Naive thymus-derived CD8-positive, alpha-beta T cell (primary cell): ENCODE measurements around the gene AGAP1. TPM values are rescaled to one million over a fixed set of nuclear protein-coding genes. Genes with fewer than 3 reads are reported as not detected.

Experiments
- ATAC-seq, 2 donors: fragments of 150-1000 bp; cut with Tn5 transposase in 1 of 2; sonication (Bioruptor Pico), chemical (Tn5 transposase) in 1 of 2; 1 replicate in 1 of 2; 2 replicates in 1 of 2; pipeline ENCODE4 v1.10.0; 2021; ENCODE audit warnings: mild to moderate bottlenecking in 2 of 2, moderate library complexity in 2 of 2
- POLR2A ChIA-PET: fragments of 350-600 bp; sonication (Branson Sonifier 250); formaldehyde crosslinking; loops from one replicate; lab custom pipeline; 2021; ENCODE audit warnings: antibody characterized with exemption; lab: Charles Lee
- DNase-seq, 10 donors: peaks; one replicate each; pipeline versions ENCODE4 v3.0.0 to v3.0.0-alpha.2; 2020 to 2022
- H3K27ac Mint-ChIP-seq, 10 donors: one replicate each; pipeline ENCODE4 v1.8.0; 2020 to 2022; ENCODE audit warnings: mild to moderate bottlenecking in 10 of 10, mixed read lengths in 10 of 10, moderate library complexity in 4 of 10, inconsistent platforms in 1 of 10
- H3K27me3 Mint-ChIP-seq, 5 donors: one replicate each; pipeline ENCODE4 v1.8.0; 2021 to 2022; ENCODE audit warnings: mixed read lengths in 5 of 5
- H3K36me3 Mint-ChIP-seq, 3 donors: one replicate each; pipeline ENCODE4 v1.8.0; 2020 to 2022; ENCODE audit warnings: mixed read lengths in 3 of 3, mild to moderate bottlenecking in 2 of 3, inconsistent platforms in 1 of 3
- H3K4me1 Mint-ChIP-seq, 4 donors: one replicate each; pipeline ENCODE4 v1.8.0; 2021 to 2022; ENCODE audit warnings: mixed read lengths in 4 of 4
- H3K4me3 Mint-ChIP-seq, 10 donors: one replicate each; pipeline ENCODE4 v1.8.0; 2020 to 2022; ENCODE audit warnings: mild to moderate bottlenecking in 10 of 10, mixed read lengths in 10 of 10, moderate library complexity in 6 of 10, inconsistent platforms in 1 of 10
- H3K9me3 Mint-ChIP-seq, 9 donors: one replicate each; pipeline ENCODE4 v1.8.0; 2020 to 2022; ENCODE audit warnings: mixed read lengths in 9 of 9, mild to moderate bottlenecking in 3 of 9, inconsistent platforms in 1 of 9, moderate library complexity in 1 of 9
- polyA plus RNA-seq, 3 donors: library from polyadenylated mRNA; unstranded; fragments of 300-500 nt; fragmentation: Illumina TruSeq; gene quantifications; one replicate each; pipeline ENCODE4 v1.2.3, GENCODE V29; 2021
- total RNA-seq, 8 experiments: library from RNA in 2 of 8; stranded (reverse) in 2 of 8; gene quantifications; one replicate each; pipeline ENCODE4 v1.2.3 and lab custom pipeline; 2021 to 2026

AGAP1 gene
- total and polyA plus RNA-seq, 5 experiments from 2014 or later: 0.03 to 0.52 (median 0.29) TPM; not detected in 1

GRCh38 chr2:235968616-235969324 lies 474.9 kb downstream of the AGAP1 start:
- DNase-seq (no peak), ATAC-seq (no peak)
- Mint-ChIP-seq H3K36me3 (no peaks in the 10 kb centered on the region), H3K4me3 (no peak overlapping the region), H3K27ac (no peak overlapping the region), H3K27me3 (peaks cover 0 to 11% (median 2%) of the 10 kb centered on the region in 5 donors), H3K9me3 (peaks cover 0 to 3% (median 0%) of the 10 kb centered on the region in 9 donors), H3K4me1 (no peaks in the 10 kb centered on the region)
- POLR2A ChIA-PET: no interaction called here

DNA sequence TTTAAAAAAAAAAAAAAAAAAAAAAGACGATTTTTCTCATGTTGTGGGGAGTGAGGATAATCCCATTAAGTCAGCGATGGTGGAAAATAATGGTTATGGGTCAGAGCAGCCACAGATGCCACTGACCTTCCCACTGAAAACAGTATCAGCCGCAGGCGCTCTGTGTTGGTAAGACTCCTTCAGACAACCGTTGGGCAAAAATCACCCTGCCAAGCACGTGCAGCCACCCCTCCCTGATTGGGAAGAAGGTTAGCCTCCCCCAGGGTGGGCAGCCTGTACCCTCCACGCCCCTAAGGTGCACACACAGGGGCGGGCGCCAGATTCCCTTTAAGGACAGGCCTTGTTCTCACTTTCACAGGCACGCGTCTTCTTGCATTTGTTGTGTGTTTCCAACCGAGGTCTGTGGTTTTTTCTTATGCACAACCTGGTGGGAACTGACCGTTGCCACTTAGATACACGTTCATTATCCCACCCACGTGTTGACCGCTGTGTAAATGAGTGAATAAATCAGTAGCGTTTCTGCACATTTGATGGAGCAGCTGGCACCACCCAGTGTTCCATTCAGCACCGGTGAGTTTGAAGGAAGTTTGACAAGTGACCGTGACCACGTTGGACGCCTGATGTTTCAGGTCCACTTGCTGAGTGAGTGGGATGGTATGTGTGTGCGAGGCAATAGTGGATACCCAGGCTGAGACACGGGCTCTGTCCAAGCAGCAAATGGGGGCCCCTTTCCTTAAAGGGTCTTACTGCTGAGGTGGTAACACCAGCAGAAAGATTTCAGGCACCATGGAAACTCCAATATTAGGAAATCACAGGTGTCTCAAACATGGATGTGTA lies 476.6 kb downstream of the AGAP1 start:
- Mint-ChIP-seq H3K9me3 (peaks cover 0 to 3% (median 0%) of the 10 kb centered on the region in 9 donors), H3K4me1 (no peaks in the 10 kb centered on the region), H3K36me3 (no peaks in the 10 kb centered on the region), H3K27me3 (peaks cover 0 to 8% (median 0%) of the 10 kb centered on the region in 5 donors), H3K27ac (no peak overlapping the region), H3K4me3 (no peak overlapping the region)
- POLR2A ChIA-PET: no interaction called here
- DNase-seq (no peak), ATAC-seq (no peak)

- ATAC-seq (no peak), DNase-seq (no peak)
- no peaks in the 10 kb centered on the region for H3K4me1 Mint-ChIP-seq
- no peaks in the 10 kb centered on the region for H3K36me3 Mint-ChIP-seq
- H3K9me3 Mint-ChIP-seq: peaks cover 0 to 3% (median 0%) of the 10 kb centered on the region in 9 donors
- POLR2A ChIA-PET: no interaction called here
- H3K4me3 Mint-ChIP-seq: no peak overlapping the region
- no peak overlapping the region for H3K27ac Mint-ChIP-seq
- H3K27me3 Mint-ChIP-seq: peaks cover 0 to 9% (median 3%) of the 10 kb centered on the region in 5 donors
These were observed 482.7 kb downstream of the AGAP1 start for GRCh38 chr2:235976516-235976915.

DNA sequence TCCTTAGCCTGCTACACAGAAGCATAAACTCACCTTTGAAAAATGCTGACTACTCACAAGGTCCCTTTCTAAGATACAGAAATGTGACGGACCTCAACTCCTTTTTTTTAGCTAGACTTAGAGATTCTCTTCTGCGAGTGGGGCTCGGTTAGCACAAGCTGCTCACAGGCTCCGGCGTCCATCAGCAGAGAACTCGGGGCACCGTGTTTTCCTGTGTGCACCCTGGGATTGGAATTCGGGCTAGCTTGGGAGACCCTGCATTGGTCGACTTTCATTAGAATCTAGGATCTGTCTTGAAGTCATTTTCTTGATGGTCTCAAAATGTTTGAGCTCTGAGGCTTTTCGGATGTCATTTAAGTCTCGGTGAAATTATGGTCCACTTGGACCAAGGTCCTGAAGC lies 483.1 kb downstream of the AGAP1 start:
- Mint-ChIP-seq H3K4me3 (no peak overlapping the region), H3K4me1 (no peaks in the 10 kb centered on the region), H3K36me3 (no peaks in the 10 kb centered on the region), H3K27ac (no peak overlapping the region), H3K9me3 (peaks cover 0 to 3% (median 0%) of the 10 kb centered on the region in 9 donors), H3K27me3 (peaks cover 0 to 9% (median 3%) of the 10 kb centered on the region in 5 donors)
- DNase-seq (no peak), ATAC-seq (no peak)
- POLR2A ChIA-PET: no interaction called here

- peaks cover 0 to 3% (median 0%) of the 10 kb centered on the region in 9 donors for H3K9me3 Mint-ChIP-seq
- H3K4me3 Mint-ChIP-seq: no peak overlapping the region
- POLR2A ChIA-PET: no interaction called here
- no peak overlapping the region for H3K27ac Mint-ChIP-seq
- DNase-seq: no peak
- H3K27me3 Mint-ChIP-seq: peaks cover 0 to 9% (median 3%) of the 10 kb centered on the region in 5 donors
- ATAC-seq: no peak
- H3K4me1 Mint-ChIP-seq: no peaks in the 10 kb centered on the region
- no peaks in the 10 kb centered on the region for H3K36me3 Mint-ChIP-seq
These were observed 483.6 kb downstream of the AGAP1 start for GRCh38 chr2:235977445-235977844.

DNA sequence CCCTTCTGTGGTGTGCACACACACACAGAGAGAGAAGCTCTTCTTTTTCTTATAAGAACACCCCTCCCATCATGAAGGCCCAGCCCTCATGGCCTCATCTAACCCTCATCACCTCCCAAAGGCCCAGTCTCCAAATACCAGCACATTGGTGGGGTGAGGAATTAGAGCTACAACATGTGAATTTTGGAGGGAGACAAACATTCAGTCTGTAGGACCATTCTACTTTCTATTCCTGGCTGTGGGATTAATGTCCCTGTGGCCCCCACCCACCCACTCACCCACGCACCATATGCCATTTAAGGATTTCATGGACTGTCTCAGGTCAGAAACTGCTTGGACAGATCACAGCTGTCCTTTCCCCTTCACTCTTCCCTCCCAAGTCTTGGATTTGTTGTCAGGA lies 484.2 kb downstream of the AGAP1 start:
- Mint-ChIP-seq H3K4me3 (no peak overlapping the region), H3K9me3 (peaks cover 0 to 3% (median 0%) of the 10 kb centered on the region in 9 donors), H3K27me3 (peaks cover 0 to 9% (median 3%) of the 10 kb centered on the region in 5 donors), H3K4me1 (no peaks in the 10 kb centered on the region), H3K27ac (no peak overlapping the region), H3K36me3 (no peaks in the 10 kb centered on the region)
- POLR2A ChIA-PET: no interaction called here
- ATAC-seq: no peak
- DNase-seq: no peak

- Mint-ChIP-seq H3K4me1 (no peaks in the 10 kb centered on the region), H3K9me3 (no peaks in the 10 kb centered on the region), H3K27ac (no peak overlapping the region), H3K36me3 (no peaks in the 10 kb centered on the region), H3K27me3 (peaks cover 0 to 9% (median 2%) of the 10 kb centered on the region in 5 donors), H3K4me3 (no peak overlapping the region)
- ATAC-seq (no peak), DNase-seq (no peak)
- POLR2A ChIA-PET: no interaction called here
These were observed 485.2 kb downstream of the AGAP1 start for GRCh38 chr2:235979037-235979436.

DNA sequence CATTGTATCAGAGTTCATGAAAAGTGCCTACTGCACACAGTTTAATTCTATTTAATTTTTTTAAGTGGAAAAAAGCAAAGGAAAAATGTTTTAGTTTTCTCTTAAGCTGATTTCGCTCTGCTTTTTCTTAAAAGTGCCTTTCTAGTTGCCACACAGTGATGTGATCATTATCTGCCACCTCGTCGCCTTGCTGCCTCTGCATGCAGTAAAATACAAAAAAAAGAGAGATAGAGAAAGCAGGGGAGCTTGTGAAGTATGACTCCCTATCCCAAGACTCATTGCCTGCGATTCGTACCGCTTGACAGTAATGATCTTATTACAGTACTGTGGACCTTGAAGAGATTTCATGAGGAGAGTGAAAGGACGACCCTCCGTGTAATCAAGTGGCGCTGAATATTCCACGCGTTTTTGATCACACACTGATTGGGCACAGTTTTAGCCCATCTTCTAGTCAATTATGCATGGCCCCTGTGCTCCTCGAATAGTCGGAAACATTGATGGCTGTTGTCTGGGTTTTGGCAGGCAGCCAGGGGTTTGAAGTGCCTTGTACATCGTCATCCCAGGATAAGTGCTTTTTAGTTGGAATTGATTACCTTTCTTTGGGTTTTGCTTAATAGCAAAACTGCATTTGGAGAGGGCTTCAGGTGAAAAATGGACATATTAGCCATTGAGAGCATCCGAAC lies 486.1 kb downstream of the AGAP1 start:
- Mint-ChIP-seq H3K4me3 (no peak overlapping the region), H3K9me3 (peaks cover 0 to 8% (median 0%) of the 10 kb centered on the region in 9 donors), H3K4me1 (no peaks in the 10 kb centered on the region), H3K36me3 (no peaks in the 10 kb centered on the region), H3K27ac (no peak overlapping the region), H3K27me3 (peaks cover 0 to 11% (median 2%) of the 10 kb centered on the region in 5 donors)
- no peak for ATAC-seq
- DNase-seq: no peak
- POLR2A ChIA-PET: no interaction called here

GRCh38 chr2:235981631-235982030 lies 487.8 kb downstream of the AGAP1 start:
- POLR2A ChIA-PET: no interaction called here
- Mint-ChIP-seq H3K36me3 (no peaks in the 10 kb centered on the region), H3K9me3 (peaks cover 0 to 9% (median 0%) of the 10 kb centered on the region in 9 donors), H3K4me3 (no peak overlapping the region), H3K4me1 (no peaks in the 10 kb centered on the region), H3K27ac (no peak overlapping the region), H3K27me3 (peaks cover 0 to 15% (median 4%) of the 10 kb centered on the region in 5 donors)
- no peak for ATAC-seq
- DNase-seq: no peak

- no peak overlapping the region for H3K4me3 Mint-ChIP-seq
- DNase-seq (no peak), ATAC-seq (no peak)
- peaks cover 0 to 9% (median 0%) of the 10 kb centered on the region in 9 donors for H3K9me3 Mint-ChIP-seq
- H3K4me1 Mint-ChIP-seq: no peaks in the 10 kb centered on the region
- no peaks in the 10 kb centered on the region for H3K36me3 Mint-ChIP-seq
- peaks cover 2 to 24% (median 4%) of the 10 kb centered on the region in 5 donors for H3K27me3 Mint-ChIP-seq
- no peak overlapping the region for H3K27ac Mint-ChIP-seq
- POLR2A ChIA-PET: no interaction called here
These were observed 489.2 kb downstream of the AGAP1 start for GRCh38 chr2:235983016-235983415.

DNA sequence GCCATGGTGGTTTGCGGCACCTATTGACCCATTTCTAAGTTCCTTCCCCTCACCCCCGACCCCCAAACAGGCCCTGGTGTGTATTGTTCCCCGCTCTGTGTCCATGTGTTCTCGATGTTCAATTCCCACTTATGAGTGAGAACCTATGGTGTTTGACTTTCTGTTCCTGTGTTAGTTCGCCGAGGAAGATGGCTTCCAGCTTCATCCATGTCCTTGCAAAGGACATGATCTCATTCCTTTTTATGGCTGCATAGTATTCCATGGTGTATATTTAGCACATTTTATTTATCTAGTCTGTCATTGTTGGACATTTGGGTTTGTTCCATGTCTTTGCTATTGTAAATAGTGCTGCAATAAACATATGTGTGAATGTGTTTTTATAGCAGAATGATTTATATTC lies 490.7 kb downstream of the AGAP1 start:
- H3K36me3 Mint-ChIP-seq: peaks cover 0 to 1% (median 0%) of the 10 kb centered on the region in 3 donors
- DNase-seq: no peak
- POLR2A ChIA-PET: no interaction called here
- no peak overlapping the region for H3K4me3 Mint-ChIP-seq
- peaks cover 0 to 9% (median 4%) of the 10 kb centered on the region in 9 donors for H3K9me3 Mint-ChIP-seq
- no peaks in the 10 kb centered on the region for H3K4me1 Mint-ChIP-seq
- peaks cover 4 to 34% (median 6%) of the 10 kb centered on the region in 5 donors for H3K27me3 Mint-ChIP-seq
- H3K27ac Mint-ChIP-seq: no peak overlapping the region
- ATAC-seq: no peak

DNA sequence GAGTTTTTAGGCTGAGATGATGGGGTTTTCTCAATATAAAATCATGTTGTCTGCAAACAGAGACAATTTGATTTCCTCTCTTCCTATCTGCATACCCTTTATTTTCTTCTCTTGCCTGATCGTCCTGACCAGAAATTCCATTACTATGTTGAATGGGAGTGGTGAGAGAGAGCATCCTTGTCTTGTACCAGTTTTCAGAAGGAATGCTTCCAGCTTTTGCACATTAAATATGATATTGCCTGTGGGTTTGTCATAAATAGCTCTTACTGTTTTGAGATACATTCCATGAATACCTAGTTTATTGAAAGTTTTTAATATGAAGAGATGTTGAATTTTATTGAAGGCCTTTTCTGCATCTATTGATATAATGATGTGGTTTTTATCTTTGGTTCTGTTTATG lies 492.5 kb downstream of the AGAP1 start:
- Mint-ChIP-seq H3K27ac (no peak overlapping the region), H3K9me3 (peaks cover 0 to 9% (median 7%) of the 10 kb centered on the region in 9 donors), H3K27me3 (peaks cover 2 to 40% (median 9%) of the 10 kb centered on the region in 5 donors), H3K4me3 (no peak overlapping the region), H3K36me3 (peaks cover 0 to 3% (median 0%) of the 10 kb centered on the region in 3 donors), H3K4me1 (no peaks in the 10 kb centered on the region)
- ATAC-seq: no peak
- no peak for DNase-seq
- POLR2A ChIA-PET: no interaction called here
